Ascending aorta (tissue), 2 donors: ENCODE measurements around the gene ARHGEF7. TPM values are rescaled to one million over a fixed set of nuclear protein-coding genes. Genes with fewer than 3 reads are reported as not detected.

Source experiments
- DNase-seq, 2 donors: peaks; one replicate each; pipeline ENCODE4 v3.0.0-alpha.2; 2019; ENCODE audit warnings: low spot score in 2 of 2
- H3K27ac ChIP-seq, 2 donors: fragments of 200-600 bp; sonication (generic); one replicate each; pipeline ENCODE4 v1.5.1; 2016 to 2017; ENCODE audit warnings: mild to moderate bottlenecking in 1 of 2
- H3K27me3 ChIP-seq: fragments of 200-600 bp; sonication (generic); one replicate; pipeline ENCODE4 v1.5.1; 2017
- H3K36me3 ChIP-seq, 2 donors: fragments of 200-600 bp; sonication (generic); one replicate each; pipeline ENCODE4 v1.5.1; 2016
- H3K4me1 ChIP-seq, 2 donors: fragments of 200-600 bp; sonication (generic); one replicate each; pipeline ENCODE4 v1.5.1; 2016 to 2017; ENCODE audit warnings: mild to moderate bottlenecking in 1 of 2
- H3K4me3 ChIP-seq, 2 donors: fragments of 200-600 bp; sonication (generic); one replicate each; pipeline ENCODE4 v1.5.1; 2016 to 2017; ENCODE audit warnings: mild to moderate bottlenecking in 1 of 2
- H3K9me3 ChIP-seq, 2 donors: fragments of 200-600 bp; sonication (generic); one replicate each; pipeline ENCODE4 v1.5.1; 2016
- CTCF ChIP-seq, 3 experiments: fragments of 200-600 bp in 2 of 3; fragments of 450-650 bp in 1 of 3; sonication (generic) in 2 of 3; IDR thresholded peaks; one replicate each; pipeline ENCODE4 v1.5.1; 2016 to 2019; ENCODE audit warnings: antibody characterized with exemption in 3 of 3, mild to moderate bottlenecking in 1 of 3, moderate library complexity in 1 of 3
- intact Hi-C: fragments of 100-400 bp; cut with DNase I; formaldehyde crosslinking; loops from one replicate; pipeline ENCODE4 v1.15.1; 2023
- total RNA-seq: library from RNA; depleted of rRNA; stranded (reverse); fragments of >200 nt; gene quantifications from one replicate; pipeline ENCODE4 v1.1.0, GENCODE V29; 2016

The ARHGEF7 gene
- total RNA-seq, 1 donor from 2014 or later, result 32.2 TPM

- no peak for DNase-seq
- no peak overlapping the region for H3K4me3 ChIP-seq
- intact Hi-C loops, result no loop called here
- H3K4me1 ChIP-seq, result peaks cover 5% of the 10 kb centered on the region in 2 donors
- H3K27me3 ChIP-seq, result no peaks in the 10 kb centered on the region
- H3K9me3 ChIP-seq, result no peaks in the 10 kb centered on the region
- TF ChIP-seq CTCF (IDR thresholded peaks at IDR 0.05), result no peak
- H3K27ac ChIP-seq, result no peak overlapping the region
- peaks cover 2 to 40% of the 10 kb centered on the region in 2 donors for H3K36me3 ChIP-seq
Measured at GRCh38 chr13:111265006-111265700, 150.0 kb downstream of the ARHGEF7 start.

GRCh38 chr13:111265701-111266035 lies 150.6 kb downstream of the ARHGEF7 start:
- no peak for DNase-seq
- H3K4me3 ChIP-seq, result no peak overlapping the region
- no peaks in the 10 kb centered on the region for H3K9me3 ChIP-seq
- H3K4me1 ChIP-seq, result peaks cover 5 to 10% of the 10 kb centered on the region in 2 donors
- H3K27ac ChIP-seq, result no peak overlapping the region
- intact Hi-C loops, result no loop called here
- H3K27me3 ChIP-seq, result no peaks in the 10 kb centered on the region
- H3K36me3 ChIP-seq, result peaks cover 2 to 40% of the 10 kb centered on the region in 2 donors
- no peak for TF ChIP-seq CTCF (IDR thresholded peaks at IDR 0.05)

GRCh38 chr13:111267205-111267604 lies 152.1 kb downstream of the ARHGEF7 start:
- no peaks in the 10 kb centered on the region for H3K9me3 ChIP-seq
- H3K27ac ChIP-seq, result no peak overlapping the region
- peaks cover 2 to 40% of the 10 kb centered on the region in 2 donors for H3K36me3 ChIP-seq
- H3K27me3 ChIP-seq, result no peaks in the 10 kb centered on the region
- no peak for DNase-seq
- peaks cover 5 to 19% of the 10 kb centered on the region in 2 donors for H3K4me1 ChIP-seq
- H3K4me3 ChIP-seq, result no peak overlapping the region
- TF ChIP-seq CTCF (IDR thresholded peaks at IDR 0.05), result no peak
- intact Hi-C loops, result no loop called here

GRCh38 chr13:111267784-111268183 lies 152.7 kb downstream of the ARHGEF7 start:
- intact Hi-C loops, result no loop called here
- TF ChIP-seq CTCF (IDR thresholded peaks at IDR 0.05), result no peak
- Histone ChIP-seq H3K4me3 (no peak overlapping the region), H3K27me3 (no peaks in the 10 kb centered on the region), H3K9me3 (no peaks in the 10 kb centered on the region), H3K36me3 (peaks cover 2 to 35% of the 10 kb centered on the region in 2 donors), H3K27ac (no peak overlapping the region), H3K4me1 (peaks cover 5 to 24% of the 10 kb centered on the region in 2 donors)
- no peak for DNase-seq

- peaks cover 5 to 24% of the 10 kb centered on the region in 2 donors for H3K4me1 ChIP-seq
- peaks cover 11 to 48% of the 10 kb centered on the region in 2 donors for H3K36me3 ChIP-seq
- DNase-seq, result no peak
- TF ChIP-seq CTCF (IDR thresholded peaks at IDR 0.05), result no peak
- H3K4me3 ChIP-seq, result no peak overlapping the region
- H3K9me3 ChIP-seq, result no peaks in the 10 kb centered on the region
- no peaks in the 10 kb centered on the region for H3K27me3 ChIP-seq
- intact Hi-C loops, result no loop called here
- peak overlapping the region in 1 of 2 donors; percentile 2 for H3K27ac ChIP-seq
Measured at GRCh38 chr13:111269508-111269907, 154.4 kb downstream of the ARHGEF7 start.
